HG02763 (cell line): ENCODE data around the gene SLCO3A1.

Source experiments
- ATAC-seq: cut with Tn5 transposase; IDR thresholded peaks from one replicate; pipeline ENCODE4 v1.9.1; 2021; ENCODE audit warnings: mild to moderate bottlenecking, moderate library complexity; ENCODE audit not compliant: unreplicated experiment

SLCO3A1 gene

DNA sequence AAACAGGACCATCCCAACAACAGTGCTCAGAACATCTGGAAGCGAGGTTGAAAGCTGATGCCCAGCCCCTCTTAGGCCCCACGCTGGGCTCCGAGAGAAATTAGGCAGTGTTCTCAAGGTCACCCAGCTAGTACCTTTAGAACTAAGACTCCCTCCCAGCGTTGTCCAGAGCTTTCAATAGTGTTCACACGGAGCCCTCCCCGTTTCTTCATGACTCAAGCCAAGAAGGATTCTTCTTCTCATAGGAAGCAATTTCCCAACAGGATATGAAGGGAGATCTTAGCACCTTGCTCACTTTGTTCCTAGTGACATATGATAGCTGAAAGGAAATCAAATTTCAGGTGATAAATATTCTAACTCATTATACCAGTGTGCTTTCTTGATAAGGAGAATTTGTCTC, 296.0 kb downstream of the SLCO3A1 start:
- ATAC-seq: no peak

DNA sequence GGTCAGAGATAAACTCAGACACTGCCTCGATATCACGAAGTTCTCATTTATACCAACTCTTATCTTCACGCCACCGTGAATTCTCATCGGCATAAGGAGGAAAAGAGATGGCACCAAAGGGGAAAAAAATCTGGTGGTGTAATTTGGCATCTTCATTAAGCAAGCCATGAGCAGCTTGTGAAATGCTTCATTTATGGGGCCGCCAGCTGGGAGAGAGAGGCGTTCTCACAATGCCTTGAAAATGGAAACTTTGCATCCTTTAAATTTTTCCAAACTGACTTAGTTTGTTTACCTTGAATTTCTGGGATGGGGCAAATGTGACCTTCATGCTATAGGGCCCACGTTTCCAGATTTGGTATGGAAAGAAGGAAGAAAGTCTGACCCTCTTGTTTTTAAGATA, 297.7 kb downstream of the SLCO3A1 start:
- no peak for ATAC-seq

DNA sequence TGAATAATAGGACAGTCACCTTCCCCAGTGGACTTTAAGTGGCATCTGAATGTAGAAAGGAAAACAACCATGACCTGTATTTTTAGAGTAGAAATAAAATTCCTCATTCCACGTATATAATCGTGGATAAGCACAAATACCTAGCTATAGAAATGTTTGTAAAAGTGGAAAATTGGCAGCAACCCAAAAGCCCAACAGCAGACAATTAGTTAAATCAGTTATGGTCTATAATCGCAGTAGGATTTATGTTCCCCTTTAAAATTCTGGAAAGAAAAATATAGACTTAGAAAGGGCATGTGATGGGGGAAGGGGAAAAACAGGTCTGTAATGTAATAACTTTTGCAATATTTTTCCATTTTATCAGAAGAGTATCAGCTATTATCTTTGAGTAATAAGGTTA, 298.2 kb downstream of the SLCO3A1 start:
- ATAC-seq: no peak

DNA sequence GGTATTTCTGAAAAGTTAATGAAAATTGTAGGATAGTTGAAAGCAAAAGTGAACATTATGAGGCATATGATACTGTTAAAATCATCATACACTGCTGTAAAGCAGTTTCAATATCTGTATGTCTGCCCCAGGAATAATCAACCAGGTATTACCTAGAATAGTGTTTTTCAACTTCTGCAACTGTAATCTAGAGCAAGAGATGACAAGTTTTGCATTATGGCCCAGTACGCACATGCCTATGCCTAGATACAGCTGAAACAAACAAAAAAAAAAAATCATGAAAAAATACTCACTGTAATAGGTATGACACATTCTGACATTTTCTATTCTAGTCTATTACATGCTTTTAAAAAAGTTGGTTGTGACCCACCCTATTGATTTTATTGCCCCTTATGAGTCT, 299.5 kb downstream of the SLCO3A1 start:
- no peak for ATAC-seq

DNA sequence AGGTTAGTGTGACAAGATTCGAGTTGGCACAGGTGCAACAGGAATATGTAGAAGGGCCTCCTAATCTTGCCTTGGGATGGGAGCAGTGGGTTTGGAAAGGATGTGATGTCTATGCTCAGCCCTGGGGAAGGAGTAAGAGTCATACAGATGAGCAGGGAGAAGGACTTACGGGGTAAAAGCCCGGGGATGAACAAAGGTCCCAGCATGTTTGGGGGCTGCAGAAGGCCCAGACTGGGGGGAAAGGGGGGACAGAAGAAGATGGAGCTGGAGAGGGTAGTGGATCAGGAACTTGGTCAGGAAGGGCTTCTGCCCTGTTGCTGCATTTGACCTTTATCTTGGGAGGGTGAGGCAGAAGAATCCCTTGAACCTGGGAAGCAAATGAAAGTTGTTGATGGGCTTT, 300.1 kb downstream of the SLCO3A1 start:
- no peak for ATAC-seq

DNA sequence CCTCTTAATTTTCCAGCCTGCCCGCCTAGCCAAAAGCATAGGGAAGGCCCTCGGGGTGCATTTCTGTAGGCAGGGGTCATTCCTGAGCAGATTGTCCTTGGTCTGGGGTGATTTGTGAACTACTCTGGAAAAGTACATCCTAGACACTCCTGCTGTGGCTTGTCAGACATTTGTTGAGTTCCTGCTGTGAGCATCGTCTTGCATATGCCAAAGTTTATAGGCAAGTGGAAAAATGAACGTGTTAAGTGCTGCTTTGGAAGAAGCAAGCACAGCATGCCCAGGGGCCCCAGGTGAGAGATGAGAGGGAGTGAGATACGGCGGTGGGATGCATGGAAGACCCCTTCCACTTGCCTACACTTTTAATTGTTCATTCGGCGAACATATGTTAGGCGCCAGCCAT, 302.4 kb downstream of the SLCO3A1 start:
- ATAC-seq: no peak

DNA sequence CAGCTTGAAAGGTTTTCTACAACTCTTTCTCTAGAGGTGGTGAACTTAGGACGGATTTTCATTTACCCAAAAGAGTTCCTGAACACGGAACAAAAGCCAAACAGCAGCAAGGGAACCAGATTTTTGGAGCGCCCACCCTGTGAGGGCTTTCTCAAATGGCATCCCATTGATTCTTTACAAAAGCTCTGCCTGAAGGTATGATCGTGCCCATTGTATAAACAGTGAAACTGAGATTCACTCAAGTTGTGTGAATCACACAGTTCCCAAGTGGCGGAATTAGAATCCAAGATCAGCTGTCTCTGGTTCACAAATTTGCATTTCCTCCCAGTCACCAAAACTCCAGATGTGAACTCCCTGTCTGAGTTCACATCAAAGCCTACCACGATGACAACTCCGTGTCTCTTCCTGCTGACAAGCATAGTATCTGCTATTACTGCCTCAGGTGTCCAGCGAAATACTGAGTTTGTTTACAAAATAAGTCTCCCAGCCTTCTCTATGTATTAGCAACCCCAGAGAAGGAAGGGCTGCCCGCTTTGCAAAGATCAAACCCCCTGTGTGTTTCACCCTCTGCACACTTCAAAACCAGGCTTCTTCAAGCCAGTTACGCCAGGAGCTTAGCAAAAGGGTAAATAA, 304.3 kb downstream of the SLCO3A1 start:
- ATAC-seq: no peak

DNA sequence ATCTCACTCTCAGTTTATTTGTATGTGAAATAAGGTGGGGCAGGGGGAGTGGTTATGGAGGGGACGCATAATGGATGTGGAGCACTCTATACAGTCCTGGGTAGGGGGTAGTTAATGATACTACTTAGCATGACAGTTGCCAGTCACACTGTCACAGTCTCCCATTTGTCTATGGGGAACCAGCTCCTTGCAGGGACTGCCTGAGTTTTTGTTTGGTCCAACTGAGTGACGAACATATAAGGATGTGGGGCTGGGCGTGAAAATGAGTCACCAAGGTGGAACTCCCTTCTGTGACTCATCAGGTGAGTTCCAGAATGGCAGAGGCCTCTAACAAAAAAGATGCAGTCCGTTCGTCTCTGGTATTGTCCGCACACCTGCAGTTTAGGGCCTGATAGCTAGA, 304.9 kb downstream of the SLCO3A1 start:
- ATAC-seq: no peak

DNA sequence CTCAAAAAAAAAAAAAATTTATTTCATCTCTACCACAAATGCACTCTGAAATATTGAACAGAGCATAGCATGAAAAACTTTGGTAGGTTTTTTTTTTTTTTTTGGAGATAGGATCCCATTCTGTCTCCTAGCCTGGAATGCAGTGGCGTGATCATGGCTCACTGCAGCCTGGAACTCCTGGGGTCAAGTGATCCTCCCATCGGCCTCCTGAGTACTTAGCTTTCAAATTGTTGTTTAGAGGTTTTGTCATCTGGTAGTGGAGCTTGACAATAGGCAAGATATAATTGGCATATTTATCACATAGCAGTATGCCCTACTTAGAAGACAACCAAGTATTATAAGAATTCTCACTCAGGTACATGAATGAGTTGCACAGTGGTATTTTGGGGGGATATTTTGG, 306.0 kb downstream of the SLCO3A1 start:
- no peak for ATAC-seq

DNA sequence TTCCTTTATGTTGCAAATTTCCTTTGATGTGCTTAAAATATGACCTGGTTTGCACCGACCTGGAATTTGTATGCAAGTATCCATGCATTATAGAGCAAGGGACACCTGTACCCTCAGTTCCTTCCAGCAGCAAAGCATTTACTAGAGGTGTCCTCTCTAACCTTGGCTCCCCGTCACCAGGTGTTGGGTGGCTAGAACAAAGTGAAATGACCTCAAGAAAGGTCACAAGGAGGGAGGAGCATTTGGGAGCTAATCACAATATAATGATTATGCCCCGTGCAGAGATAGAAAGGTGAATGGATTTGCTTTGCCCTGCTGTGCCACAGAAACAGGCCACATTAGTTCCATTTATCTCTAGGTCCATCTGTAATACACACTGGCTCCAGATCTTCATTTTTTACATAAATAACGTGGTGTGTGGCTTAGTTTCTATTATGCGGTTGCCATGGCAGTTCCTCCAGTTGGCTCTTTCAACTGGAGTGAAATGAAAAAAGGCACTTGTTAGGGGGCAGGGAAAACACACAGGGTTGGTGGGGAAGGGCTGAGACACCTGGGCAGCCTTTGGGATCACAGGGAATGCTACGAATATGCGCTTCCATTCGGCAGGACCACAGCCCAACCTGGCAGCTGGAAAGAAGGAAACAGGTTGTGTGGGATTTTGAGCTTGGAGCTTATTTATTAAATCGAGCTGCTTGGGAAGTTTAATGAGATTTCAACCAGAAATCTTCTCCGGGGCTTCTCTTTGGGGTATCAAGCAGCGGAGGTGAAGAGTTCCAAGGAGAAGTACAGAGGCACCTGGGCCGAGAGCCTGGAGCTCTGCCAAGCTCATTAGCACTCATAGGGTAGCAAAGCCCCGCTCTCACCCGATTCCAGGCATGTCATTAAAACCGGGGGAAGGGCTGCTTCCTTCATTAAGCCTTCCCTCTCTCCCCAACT, 306.7 kb downstream of the SLCO3A1 start:
- ATAC-seq: no peak

DNA sequence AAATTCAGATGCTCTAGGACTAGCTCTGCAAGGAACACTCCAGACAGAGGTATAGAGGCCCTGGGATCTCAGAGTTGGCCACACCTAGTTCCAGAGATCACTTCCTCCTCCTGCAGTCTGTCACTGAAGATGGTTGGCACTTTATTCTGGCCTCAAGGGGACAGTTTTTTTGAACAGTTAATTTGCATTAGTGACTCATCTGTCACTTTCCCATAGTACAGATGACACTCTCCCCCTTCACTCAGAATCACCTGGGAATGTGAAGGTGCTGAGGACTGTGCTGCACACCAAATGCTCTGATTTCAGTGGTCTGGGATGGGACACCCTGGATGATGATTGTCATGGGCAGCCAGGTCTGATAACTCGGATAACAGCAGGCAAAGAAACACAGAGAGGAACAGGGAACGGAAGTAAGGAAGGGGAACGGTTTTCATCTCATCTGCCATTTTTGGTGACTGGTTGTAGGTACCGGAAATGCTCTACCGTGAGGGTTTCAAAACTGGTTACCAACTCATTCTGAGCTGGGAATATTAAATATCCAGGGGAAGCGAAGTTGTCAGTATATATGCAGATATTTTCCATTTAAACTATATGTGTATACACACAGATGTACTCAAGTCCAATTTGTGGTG, 307.6 kb downstream of the SLCO3A1 start:
- ATAC-seq: peak; percentile 90

DNA sequence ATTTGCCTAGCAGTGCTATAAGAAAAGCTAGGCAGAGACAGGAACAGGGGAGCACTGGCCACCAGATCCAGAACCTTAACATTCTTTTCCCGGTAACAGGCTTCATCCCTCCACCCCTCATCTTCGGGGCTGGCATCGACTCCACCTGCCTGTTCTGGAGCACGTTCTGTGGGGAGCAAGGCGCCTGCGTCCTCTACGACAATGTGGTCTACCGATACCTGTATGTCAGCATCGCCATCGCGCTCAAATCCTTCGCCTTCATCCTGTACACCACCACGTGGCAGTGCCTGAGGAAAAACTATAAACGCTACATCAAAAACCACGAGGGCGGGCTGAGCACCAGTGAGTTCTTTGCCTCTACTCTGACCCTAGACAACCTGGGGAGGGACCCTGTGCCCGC, 309.1 kb downstream of the SLCO3A1 start:
- ATAC-seq: no peak

DNA sequence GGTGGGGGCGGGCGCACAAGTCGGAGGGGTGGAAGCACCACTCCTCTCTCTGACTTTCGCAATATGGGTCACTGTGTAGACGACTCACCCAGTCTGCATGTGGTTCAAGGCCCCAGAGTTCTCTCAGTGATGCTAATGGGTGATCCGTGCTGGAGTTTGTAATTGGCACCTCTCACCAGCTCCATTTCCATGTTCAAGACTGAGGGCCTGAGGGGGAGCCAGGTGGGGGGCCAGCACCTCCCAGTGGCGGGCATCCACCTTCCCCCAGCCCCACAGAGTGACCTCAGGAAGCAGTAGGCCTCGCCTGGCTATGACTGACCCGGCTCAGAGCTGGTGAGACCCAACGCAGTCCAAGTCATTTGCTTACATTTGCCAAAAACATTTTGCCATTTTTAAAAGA, 310.1 kb downstream of the SLCO3A1 start:
- ATAC-seq: no peak

DNA sequence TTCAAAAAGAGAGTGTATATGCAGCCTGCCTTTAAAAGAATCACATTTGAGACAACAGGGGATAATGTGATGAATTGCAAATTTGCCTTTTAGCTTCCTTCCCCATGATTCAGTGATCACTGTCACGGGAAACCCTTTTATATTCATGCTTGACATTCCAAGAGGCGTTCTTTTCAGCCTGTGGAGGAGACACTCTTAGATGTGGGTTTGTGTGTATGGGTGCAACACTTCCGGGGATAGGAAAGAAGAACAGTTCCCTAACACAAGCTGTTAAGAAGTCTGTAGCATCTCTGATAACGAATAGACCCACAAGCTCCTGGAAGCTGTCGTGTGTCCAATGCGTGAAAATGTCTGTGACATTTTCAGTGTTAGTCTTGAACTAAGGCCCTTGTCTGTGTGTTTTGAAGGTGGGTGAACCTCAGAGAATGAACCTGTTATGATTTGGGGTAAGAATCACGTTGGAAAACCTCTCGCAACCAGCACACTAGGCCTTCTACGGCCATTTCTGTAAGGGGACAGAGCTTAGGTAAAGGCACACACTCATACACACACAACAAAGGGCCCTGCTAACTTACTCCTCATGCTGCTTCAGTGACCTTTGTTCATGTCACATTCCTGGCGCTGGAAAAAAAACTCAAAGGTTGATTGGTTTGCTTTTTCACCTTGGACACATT, 311.0 kb downstream of the SLCO3A1 start:
- no peak for ATAC-seq

DNA sequence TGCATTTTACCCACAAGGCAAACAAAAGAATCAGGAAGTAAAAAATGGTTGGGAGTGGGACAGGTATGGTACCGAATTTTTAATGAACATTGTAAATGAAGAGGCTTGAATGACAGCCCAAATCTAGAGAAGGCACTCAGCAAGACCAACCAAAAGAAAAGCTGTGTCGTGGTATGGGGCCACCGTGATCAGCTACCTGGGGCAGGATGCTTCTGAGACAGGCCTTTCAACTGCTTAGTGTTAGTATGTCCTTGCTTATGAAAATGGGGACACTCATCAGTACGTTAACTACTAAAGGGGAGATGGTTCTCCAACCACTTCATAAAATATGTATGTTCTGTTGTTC, 311.5 kb downstream of the SLCO3A1 start:
- ATAC-seq: no peak

DNA sequence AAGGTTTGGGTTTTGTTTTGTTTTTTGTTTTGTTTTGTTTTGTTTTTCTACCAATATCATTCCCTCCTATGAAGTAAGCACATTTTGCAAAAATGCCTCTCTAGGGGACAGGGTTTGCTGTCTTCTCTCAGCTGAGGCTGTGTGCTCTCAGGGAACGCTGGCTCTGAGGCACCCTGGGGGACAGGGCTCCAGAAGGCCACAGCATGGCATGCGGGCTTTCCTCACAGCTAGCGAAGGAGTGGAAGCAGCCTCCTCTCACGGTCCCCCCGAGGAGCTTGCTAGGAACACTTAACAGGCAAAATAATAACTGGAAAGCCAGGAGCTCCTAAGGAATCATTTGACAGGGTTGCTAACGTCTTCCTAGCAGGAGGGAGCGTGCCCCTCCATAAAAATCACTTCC, 312.5 kb downstream of the SLCO3A1 start:
- no peak for ATAC-seq

DNA sequence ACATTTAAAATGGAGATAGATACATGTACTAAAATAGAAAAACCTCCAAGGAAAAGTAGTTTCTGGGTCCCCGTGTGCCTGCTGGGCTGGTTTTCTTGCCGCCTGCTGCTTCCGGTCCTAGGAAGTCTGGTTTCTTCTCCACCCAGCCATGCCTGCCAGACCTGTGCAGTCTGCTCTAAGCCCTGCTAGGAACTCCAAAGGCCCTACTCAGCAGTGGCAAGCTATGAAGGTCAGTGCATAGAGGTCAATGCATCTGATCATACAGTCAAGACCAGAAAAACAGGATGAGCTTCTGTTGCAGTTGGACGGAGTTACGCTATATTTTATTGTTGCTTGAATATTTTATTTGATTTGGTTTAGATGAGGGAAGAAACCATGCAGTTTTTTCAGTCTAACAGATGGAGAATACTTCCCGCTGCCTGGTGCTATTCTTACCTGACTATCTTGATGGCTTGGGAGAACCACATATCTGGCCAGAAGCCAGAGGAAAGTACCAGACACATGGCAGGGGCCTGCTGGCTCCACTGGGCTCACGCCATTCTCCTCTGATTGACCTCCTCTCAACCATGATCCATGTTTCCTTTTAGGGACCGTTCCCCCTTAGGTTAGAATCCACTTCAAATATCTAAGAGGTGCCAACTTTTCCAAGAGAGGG, 313.4 kb downstream of the SLCO3A1 start:
- ATAC-seq: no peak

DNA sequence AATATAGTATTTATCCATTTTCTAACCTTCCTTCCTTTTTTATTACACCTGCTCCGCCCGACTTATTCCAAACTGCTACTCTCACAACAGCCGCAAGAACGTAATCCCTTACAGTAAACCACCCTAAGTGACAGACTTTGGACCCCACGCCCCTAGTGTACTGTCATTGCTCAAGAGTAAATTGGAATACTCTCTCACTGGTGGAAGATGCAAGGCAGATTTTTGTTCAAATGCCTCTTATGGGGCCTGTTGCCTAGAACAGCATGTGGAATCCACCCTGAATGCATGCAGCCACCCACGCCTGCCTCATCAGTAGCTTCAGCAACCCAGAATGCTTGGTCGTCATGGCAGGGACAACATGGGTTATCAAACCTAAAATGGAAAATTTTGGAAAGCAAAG, 313.9 kb downstream of the SLCO3A1 start:
- ATAC-seq: no peak

DNA sequence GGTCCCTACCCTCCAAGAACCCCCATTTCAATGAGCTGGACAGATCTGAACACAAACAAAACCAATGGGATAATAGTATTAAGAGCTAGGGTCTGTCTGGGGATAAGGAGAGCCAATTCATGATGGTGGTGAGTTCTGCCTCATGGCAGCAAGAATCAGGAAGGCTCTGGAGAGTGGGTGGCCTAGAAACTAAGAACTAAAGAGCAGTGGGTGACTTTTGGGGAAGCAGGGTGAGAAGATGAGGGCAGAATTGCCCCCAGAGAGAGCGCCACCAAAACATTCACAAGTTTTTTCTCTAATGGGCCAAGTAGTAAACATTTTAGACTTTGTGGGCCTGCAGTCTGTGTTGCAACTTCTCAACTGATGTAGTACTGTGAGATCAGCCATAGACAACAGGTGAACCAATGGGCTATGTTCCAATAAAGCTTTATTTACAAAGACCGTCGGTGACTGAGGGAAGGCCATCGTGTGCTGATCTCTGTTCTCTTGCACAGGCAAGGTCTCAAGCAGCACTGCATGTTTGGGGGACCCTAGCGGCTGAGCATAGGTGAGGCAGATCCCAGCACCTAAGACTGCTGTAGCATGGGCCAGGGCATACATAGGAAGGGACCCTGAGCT, 314.7 kb downstream of the SLCO3A1 start:
- no peak for ATAC-seq

DNA sequence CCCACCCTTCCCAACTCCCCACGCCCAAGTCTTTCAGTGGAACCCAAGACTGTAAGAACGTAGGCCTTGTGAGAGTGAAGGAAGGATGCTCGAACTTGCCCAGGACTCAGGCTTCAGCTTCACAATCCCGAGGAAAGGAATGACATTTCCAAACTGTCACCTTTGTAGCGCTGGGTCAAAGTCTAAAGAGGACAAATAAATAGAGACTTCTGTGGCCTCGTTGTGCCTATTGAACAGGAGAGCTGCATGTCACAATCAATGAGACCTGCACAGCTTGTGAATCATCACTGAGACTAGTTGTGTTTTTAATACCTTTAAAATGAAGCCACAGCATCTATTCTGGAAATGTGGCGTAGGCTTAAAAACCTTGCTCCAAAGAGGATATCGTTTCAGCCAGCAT, 317.4 kb downstream of the SLCO3A1 start:
- no peak for ATAC-seq

DNA sequence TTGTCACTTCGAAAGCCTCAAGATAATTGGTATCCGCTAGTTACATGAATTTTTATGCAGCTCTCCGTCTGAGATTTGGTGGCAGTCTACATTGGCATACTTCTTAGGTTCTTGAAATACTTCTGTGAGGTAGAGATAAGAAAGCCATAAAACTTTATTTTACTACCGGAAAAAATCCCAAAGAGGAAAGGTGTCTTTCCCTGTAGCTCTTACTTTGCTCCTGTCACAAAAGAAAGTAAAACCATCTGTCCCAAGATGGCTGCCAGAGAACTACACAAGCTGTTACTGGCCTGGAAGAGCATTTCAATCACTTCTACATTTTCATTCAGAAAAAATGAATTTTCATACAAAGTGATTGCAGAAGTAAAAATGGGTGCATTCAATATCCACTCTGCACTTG, 325.4 kb downstream of the SLCO3A1 start:
- ATAC-seq: no peak
